IPS DF 6.9 (cell line): ENCODE results near the gene STX1B.
A peak's percentile ranks its signal among the peaks of the same experiment; 100 is the strongest.

Experiments used
- DNase-seq: peaks from one replicate; pipeline ENCODE4 v3.0.0-alpha.2; 2013; ENCODE audit warnings: low read depth, low spot score
- H3K27ac ChIP-seq: one replicate; pipeline ENCODE4 v1.5.1; 2013; ENCODE audit warnings: low read length, control low read depth
- H3K27me3 ChIP-seq: 2 replicates; pipeline ENCODE4 v1.6.1; 2013; ENCODE audit warnings: mild to moderate bottlenecking, low read length; ENCODE audit not compliant: control insufficient read depth, insufficient read depth
- H3K36me3 ChIP-seq: 2 replicates; pipeline ENCODE4 v1.6.1; 2013; ENCODE audit warnings: low read length; ENCODE audit not compliant: control insufficient read depth, insufficient read depth
- H3K4me1 ChIP-seq: 2 replicates; pipeline ENCODE4 v1.6.1; 2013; ENCODE audit warnings: low read length; ENCODE audit not compliant: control insufficient read depth, insufficient read depth
- H3K4me3 ChIP-seq: 2 replicates; pipeline ENCODE4 v1.5.1; 2013; ENCODE audit warnings: mild to moderate bottlenecking, low read length
- H3K9me3 ChIP-seq: 2 replicates; pipeline ENCODE4 v1.6.1; 2013; ENCODE audit warnings: low read length, inconsistent platforms; ENCODE audit not compliant: control insufficient read depth, insufficient read depth
- WGBS: extraction: QIAGEN DNeasy Blood & Tissue Kit; methylation state at CpG from one replicate; pipeline ENCODE4 v1.1.7; 2013; ENCODE audit warnings: mixed read lengths, missing lambda C conversion rate; ENCODE audit not compliant: insufficient read length, insufficient coverage; 5-methylcytosine and 5-hydroxymethylcytosine counted together

The STX1B gene

DNA sequence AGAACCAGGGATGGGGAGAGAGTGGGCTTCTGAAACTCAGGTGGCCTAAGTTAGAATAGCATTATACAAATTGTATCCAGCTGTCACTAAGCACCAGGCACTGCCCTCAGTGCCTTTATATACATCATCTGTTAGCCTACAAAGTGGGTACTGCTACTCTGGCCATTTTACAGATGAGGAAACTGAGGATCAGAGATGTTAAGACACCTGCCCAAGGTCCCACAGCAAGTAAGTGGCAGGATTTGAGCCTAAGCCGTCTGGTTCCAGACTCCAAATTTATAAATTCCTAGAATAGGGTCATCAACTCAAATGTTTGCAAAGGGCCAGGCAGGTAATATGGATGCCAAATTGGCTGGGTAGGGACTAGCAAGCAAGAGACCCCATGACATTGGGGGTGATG, 59.2 kb downstream of the STX1B start:
- H3K27me3 ChIP-seq: no peaks in the 10 kb centered on the region
- WGBS: no CpG with 5 or more reads among the region's 1 CpG
- H3K9me3 ChIP-seq: no peaks in the 10 kb centered on the region
- no peak overlapping the region for H3K4me3 ChIP-seq
- no peak for DNase-seq
- H3K4me1 ChIP-seq: peaks cover 12% of the 10 kb centered on the region
- H3K27ac ChIP-seq: no peak overlapping the region
- H3K36me3 ChIP-seq: peaks cover 4% of the 10 kb centered on the region; the same call in 1 of the 2 replicates

DNA sequence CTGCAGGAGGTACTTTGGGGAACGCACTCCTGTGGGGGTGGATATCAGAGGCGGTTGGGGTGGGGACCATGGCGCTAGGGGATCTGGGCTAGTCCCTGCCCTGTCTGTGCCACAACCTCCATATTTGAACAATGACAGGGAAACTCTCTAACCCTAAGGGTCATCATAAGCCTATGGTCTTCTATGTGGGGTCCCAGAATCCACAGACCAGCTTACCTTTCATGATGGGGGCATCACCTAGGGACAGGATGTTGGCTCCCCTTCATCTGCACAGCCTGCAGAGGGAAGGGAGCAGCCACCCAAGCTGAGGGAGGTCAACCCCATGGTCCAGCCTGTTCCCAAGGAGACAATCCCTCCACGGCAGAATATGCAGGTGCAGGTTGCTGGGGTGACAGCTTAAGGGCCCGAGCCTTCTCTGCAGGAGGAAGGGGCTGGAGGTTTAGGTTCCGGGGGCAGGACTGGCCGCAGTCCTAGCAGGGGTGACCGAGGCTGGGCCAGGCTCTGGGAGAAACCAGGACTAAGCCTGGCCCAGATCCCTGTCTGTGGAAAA, 59.8 kb downstream of the STX1B start:
- H3K4me1 ChIP-seq: peaks cover 12% of the 10 kb centered on the region
- H3K36me3 ChIP-seq: peaks cover 4% of the 10 kb centered on the region; the same call in 1 of the 2 replicates
- H3K27me3 ChIP-seq: no peaks in the 10 kb centered on the region
- no peak for DNase-seq
- no peaks in the 10 kb centered on the region for H3K9me3 ChIP-seq
- no peak overlapping the region for H3K27ac ChIP-seq
- no peak overlapping the region for H3K4me3 ChIP-seq
- no CpG with 5 or more reads among the region's 8 CpGs for WGBS

DNA sequence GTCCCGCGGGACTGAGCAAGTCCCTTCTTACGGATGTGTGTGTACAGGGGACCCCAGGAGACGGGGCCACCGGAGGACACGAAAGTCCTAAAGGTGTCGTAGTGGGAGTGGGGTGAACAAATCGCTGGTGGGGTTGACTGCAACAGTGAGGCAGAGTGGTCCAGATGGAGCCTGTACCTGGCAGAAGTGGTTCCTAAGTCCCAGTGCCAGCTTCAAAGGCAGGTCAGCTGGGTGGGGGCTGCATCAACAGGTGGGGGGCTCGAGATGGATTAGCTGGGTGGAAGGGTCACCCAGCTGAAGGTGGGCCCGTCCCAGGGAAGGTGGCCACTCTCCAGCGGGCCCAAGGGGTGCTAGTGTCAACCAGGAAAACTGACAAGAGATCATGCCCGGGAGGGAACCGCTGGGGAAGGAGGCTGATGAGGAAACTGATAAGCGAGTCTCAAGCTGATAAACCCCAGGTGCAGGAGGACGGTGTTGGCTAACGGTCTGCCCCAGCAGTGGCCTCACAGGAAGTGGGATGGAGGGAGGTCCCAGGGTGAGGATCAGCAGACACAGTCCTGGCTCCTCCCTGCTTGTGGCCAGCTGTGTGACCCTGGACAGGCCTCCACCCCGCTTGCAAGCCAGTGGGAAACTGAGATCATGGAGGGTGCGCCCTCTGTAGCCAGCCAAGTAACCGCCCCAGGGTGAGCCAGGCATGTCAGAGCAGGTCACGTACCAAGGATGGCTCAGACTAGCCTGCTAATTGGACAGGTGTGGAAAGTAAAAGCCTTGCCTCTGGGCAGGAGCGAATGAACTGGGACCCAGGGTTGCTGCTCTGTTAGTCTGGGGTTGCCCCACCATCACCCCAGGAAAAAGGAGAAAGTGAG, 60.6 kb downstream of the STX1B start:
- Histone ChIP-seq H3K9me3 (no peaks in the 10 kb centered on the region), H3K4me3 (peak overlapping the region; percentile 55; the same call in 1 of the 2 replicates), H3K27me3 (no peaks in the 10 kb centered on the region), H3K27ac (no peak overlapping the region), H3K36me3 (peaks cover 4% of the 10 kb centered on the region; the same call in 1 of the 2 replicates), H3K4me1 (peaks cover 12% of the 10 kb centered on the region)
- DNase-seq: no peak
- WGBS: no CpG with 5 or more reads among the region's 21 CpGs

DNA sequence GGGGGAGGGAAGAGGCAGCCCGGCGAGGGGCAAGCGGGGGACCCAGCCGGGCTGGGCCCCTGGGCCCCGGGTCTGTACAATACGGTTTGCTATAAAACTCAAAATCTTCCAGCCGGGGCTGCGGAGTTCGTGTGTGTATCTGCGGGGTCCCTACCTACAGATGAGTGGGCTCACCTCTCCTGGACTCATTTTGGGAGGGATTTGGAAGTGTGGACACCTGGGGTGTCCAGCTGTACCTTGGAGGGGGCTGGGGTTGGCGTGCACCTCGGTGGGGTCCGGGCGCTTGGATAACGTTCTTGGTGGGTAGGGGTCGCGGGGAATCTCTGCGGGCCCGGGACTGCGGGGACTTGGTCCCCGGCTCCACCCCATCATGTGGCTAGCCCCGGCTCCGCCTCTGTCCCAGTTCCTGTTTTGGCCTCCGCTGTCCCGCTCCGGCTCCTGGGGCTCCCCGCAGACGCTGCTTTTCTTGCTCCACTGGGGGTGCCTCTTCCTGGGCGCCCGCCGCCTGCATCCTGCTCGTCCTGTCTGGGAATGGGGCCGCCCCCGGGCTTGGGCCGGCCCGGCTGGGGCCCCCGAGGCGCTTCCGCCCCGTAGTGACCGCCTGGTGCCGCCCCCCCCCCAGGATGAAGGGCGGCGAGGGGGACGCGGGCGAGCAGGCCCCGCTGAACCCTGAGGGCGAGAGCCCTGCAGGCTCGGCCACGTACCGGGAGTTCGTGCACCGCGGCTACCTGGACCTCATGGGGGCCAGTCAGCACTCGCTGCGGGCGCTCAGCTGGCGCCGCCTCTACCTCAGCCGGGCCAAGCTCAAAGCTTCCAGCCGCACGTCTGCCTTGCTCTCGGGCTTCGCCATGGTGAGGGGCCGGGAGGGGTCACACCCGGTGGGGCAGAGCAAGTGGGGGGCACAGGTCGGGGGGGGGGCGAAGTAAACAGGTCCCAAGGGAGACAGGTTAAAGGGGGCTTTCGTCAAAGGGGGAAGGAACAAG, 61.5 kb downstream of the STX1B start, which contains the start of gene ORAI3:
Gene ORAI3 (plus strand): TSS at position 402 of the 983 bp plus-strand sequence. CDS start 222 bp downstream, at position 624.
- Histone ChIP-seq H3K27ac (no peak within 1 kb of the TSS), H3K4me1 (peaks cover 12% of the 10 kb centered on the region), H3K4me3 (peak within 1 kb of the TSS; percentile 55), H3K27me3 (no peaks in the 10 kb centered on the region), H3K9me3 (no peaks in the 10 kb centered on the region), H3K36me3 (peaks cover 4% of the 10 kb centered on the region)
- DNase-seq: no peak
- no CpG with 5 or more reads among the region's 70 CpGs for WGBS

DNA sequence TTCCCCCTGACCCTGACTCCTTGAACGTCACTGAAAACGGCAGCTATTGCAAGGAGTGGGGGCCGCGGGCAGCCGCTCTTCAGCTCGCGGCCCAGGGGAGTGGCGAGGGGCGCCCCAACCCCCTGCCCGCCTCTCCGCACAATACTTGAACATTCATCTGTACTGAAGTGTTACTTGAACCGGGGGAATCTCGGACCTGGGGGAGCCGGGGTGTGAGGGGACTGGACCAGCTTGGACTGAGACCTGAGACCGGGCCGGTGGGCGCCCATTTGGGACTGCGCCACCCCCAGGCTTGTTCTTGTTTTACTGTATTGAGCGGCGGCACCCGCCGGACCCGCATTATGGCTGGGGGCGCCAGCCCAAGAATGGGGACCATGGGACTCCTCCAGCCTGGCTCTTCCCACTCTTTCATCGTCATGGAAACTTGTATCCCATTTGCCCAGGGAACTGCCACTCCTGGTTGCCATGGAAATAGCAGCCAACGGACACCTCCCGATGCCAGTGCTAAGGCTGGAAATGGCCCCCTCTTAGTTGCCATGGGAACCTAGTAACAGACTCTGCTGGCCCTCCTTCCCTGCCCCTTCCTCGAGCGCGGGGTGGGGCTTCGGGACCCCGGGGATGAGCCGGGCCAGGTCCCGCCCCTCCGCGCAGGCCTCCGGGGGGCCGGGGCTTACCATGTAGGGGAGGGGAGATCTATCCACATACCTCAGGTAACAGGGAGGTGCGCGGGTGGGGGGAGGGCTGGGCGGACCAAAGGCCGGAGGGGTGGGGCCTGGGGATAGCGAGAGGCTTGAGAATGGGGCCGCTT, 62.4 kb downstream of the STX1B start:
- WGBS: no CpG with 5 or more reads among the region's 44 CpGs
- Histone ChIP-seq H3K36me3 (peaks cover 7% of the 10 kb centered on the region), H3K27ac (no peak overlapping the region), H3K4me3 (peak overlapping the region; percentile 55; the same call in 1 of the 2 replicates), H3K27me3 (no peaks in the 10 kb centered on the region), H3K9me3 (no peaks in the 10 kb centered on the region), H3K4me1 (peaks cover 8% of the 10 kb centered on the region)
- DNase-seq: peak; percentile 100

DNA sequence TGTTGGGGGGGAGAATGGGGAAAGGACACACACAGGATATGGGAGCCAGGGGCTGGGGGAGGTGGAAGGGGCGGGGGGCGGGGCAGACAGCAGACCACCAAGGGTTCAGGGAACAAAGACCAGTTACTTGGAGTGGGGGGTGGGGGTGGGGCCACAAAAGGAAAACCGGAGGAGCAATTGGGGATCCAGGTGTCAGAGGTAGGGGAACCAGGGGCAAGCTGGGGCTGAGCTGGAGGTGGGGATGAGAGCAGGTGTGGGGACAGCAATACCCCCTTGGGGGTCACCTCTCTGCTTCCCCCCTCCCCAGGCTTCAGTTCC, 62.9 kb downstream of the STX1B start:
- peaks cover 8% of the 10 kb centered on the region for H3K4me1 ChIP-seq
- H3K4me3 ChIP-seq: peak overlapping the region; percentile 42; the same call in 1 of the 2 replicates
- H3K27ac ChIP-seq: no peak overlapping the region
- no peaks in the 10 kb centered on the region for H3K9me3 ChIP-seq
- no CpG with 5 or more reads among the region's 3 CpGs for WGBS
- H3K36me3 ChIP-seq: peaks cover 12% of the 10 kb centered on the region
- no peak for DNase-seq
- no peaks in the 10 kb centered on the region for H3K27me3 ChIP-seq

DNA sequence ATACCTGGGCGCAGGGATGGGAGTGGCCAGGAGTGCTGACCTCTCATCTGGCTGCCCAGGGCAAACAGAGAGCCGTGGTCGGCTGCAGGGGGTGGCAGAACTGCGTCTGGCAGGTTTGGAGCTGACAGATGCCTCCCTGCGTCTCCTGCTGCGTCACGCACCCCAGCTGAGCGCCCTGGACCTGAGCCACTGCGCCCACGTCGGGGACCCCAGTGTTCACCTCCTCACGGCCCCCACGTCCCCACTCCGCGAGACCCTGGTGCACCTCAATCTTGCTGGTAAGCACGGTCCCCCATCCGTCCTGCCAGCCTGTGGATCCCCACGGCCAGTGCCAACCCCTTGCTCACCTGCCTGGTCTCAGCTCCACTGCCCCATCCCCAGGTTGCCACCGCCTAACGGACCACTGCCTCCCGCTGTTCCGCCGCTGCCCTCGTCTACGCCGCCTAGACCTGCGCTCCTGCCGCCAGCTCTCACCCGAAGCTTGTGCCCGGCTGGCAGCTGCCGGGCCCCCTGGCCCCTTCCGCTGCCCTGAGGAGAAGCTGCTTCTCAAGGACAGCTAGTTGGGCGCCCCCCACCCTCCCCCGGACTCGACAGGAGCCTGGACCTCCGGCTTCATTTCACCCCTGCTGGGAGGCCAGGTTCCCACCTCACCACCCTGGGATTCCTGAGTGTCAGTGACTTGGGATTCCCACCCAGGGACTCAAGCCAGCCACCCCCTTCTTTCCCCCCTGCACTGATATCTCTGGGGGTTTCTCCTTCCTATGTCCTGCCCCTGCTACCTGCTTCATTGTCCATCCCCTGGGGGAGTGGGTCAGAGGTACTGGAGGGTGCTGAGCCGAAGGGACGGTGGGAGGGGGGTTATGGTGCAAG, 63.5 kb downstream of the STX1B start:
- Histone ChIP-seq H3K27ac (no peak overlapping the region), H3K27me3 (no peaks in the 10 kb centered on the region), H3K4me3 (no peak overlapping the region), H3K9me3 (no peaks in the 10 kb centered on the region), H3K4me1 (peaks cover 11% of the 10 kb centered on the region), H3K36me3 (peaks cover 12% of the 10 kb centered on the region)
- WGBS: no CpG with 5 or more reads among the region's 38 CpGs
- DNase-seq: no peak

DNA sequence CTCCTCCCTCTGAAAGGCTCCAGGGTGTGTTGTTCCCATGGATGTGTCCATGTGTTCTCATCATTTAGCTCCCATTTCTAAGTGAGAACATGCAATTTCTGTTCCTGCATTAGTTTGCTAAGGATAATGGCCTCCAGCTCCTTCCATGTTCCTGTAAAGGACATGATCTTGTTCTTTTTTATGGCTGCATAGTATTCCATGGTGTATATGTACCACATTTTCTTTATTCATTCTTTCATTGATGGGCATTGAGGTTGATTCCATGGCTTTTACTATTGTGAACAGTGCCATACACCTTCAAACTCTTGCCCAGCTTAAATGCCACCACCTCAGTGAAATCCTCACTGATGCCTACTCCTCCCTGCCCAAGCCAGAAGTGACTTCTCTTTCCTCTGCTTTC, 66.1 kb downstream of the STX1B start:
- no peaks in the 10 kb centered on the region for H3K9me3 ChIP-seq
- H3K27ac ChIP-seq: no peak overlapping the region
- peaks cover 12% of the 10 kb centered on the region for H3K36me3 ChIP-seq
- H3K4me3 ChIP-seq: no peak overlapping the region
- no peaks in the 10 kb centered on the region for H3K27me3 ChIP-seq
- H3K4me1 ChIP-seq: peaks cover 8% of the 10 kb centered on the region
- DNase-seq: no peak

DNA sequence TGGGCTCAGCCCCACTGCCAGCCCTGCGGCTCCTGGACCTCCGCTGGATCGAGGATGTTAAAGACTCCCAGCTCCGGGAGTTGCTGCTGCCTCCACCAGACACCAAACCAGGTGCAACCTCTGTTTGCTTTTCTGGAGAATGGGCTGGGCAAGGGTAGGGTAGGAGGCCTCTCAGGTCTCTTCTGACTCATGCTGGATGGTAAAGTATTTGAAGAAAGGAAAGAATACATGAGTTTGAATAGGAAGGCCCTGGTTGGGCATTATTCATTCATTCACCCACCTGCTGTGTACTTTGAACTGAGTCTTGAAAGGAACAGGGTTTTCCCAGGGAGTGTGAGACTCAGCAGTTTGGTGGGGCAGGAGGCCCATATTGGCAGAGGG, 68.0 kb downstream of the STX1B start:
- no CpG with 5 or more reads among the region's 4 CpGs for WGBS
- Histone ChIP-seq H3K4me3 (no peak overlapping the region), H3K36me3 (peaks cover 12% of the 10 kb centered on the region), H3K27ac (no peak overlapping the region), H3K9me3 (no peaks in the 10 kb centered on the region), H3K4me1 (peaks cover 8% of the 10 kb centered on the region), H3K27me3 (no peaks in the 10 kb centered on the region)
- DNase-seq: no peak
